OCI-LY3 (cell line): ENCODE measurements around the gene RUBCN.

ENCODE experiments used
- H2AFZ ChIP-seq: fragments of 200-600, 300-600 bp; shearing (Covaris generic); 2 replicates; pipeline ENCODE4 v1.6.0; 2014; ENCODE audit warnings: antibody characterized with exemption, low read depth, low read length
- H3K27ac ChIP-seq: fragments of 200-600, 300-600 bp; sonication (generic); 2 replicates; pipeline ENCODE4 v1.5.1; 2014; ENCODE audit warnings: mild to moderate bottlenecking, low read length, moderate library complexity, mixed read lengths
- H3K27me3 ChIP-seq: fragments of 200-600, 300-600 bp; sonication (generic); 2 replicates; pipeline ENCODE4 v1.6.1; 2014; ENCODE audit warnings: low read depth, low read length, mixed read lengths
- H3K36me3 ChIP-seq: fragments of 200-600, 300-600 bp; sonication (generic); replicated peaks from 2 replicates; pipeline ENCODE3; 2014; ENCODE audit warnings: low read depth, low read length, mixed read lengths
- H3K4me1 ChIP-seq: fragments of 300-600, 200-600 bp; sonication (generic); 2 replicates; pipeline ENCODE4 v1.6.1; 2014; ENCODE audit warnings: low read length, mixed read lengths
- H3K4me2 ChIP-seq: fragments of 200-600, 300-600 bp; sonication (generic); 2 replicates; pipeline ENCODE4 v1.6.1; 2014; ENCODE audit warnings: low read length, mixed read lengths
- H3K4me3 ChIP-seq: fragments of 300-600, 200-600 bp; sonication (generic); 2 replicates; pipeline ENCODE4 v1.5.1; 2014; ENCODE audit warnings: antibody characterized with exemption, mild to moderate bottlenecking, low read length, moderate library complexity
- H3K79me2 ChIP-seq: fragments of 300-600, 200-600 bp; shearing (Covaris generic); 2 replicates; pipeline ENCODE4 v1.6.1; 2014; ENCODE audit warnings: mild to moderate bottlenecking, low read length, mixed read lengths
- H3K9ac ChIP-seq: fragments of 300-600, 200-600 bp; shearing (Covaris generic); 2 replicates; pipeline ENCODE4 v1.6.0; 2014; ENCODE audit warnings: mild to moderate bottlenecking, low read length, moderate library complexity
- H3K9me3 ChIP-seq: fragments of 200-600, 300-600 bp; shearing (Covaris generic); 2 replicates; pipeline ENCODE4 v1.6.1; 2014; ENCODE audit warnings: low read length, mixed read lengths; ENCODE audit not compliant: insufficient read depth
- H4K20me1 ChIP-seq: fragments of 200-600, 300-600 bp; sonication (generic); 2 replicates; pipeline ENCODE4 v1.6.1; 2016; ENCODE audit warnings: low read length, mixed read lengths; ENCODE audit not compliant: insufficient read depth
- EZH2phosphoT487 ChIP-seq: fragments of 200-600 bp; shearing (Covaris generic); IDR thresholded peaks from 2 replicates; pipeline ENCODE4 v1.6.1; 2018; ENCODE audit warnings: antibody characterized with exemption, mixed run types, low read depth
- TF ChIP-seq, protein P1 (sequence below): fragments of 200-600, 300-600 bp; sonication (generic); IDR thresholded peaks from 2 replicates; pipeline ENCODE4 v1.5.1; 2014; ENCODE audit warnings: antibody characterized with exemption, low read length, low read depth

The RUBCN gene

GRCh38 chr3:197736491-197737318 is at the start of gene RUBCN:
Gene RUBCN (minus strand): TSS chr3:197736904. CDS start chr3:197736719, 185 bp downstream.
- Histone ChIP-seq H3K79me2 (peaks cover 41% of the 10 kb centered on the region), H3K4me3 (peak within 1 kb of the TSS; percentile 99), H2AFZ (peak within 1 kb of the TSS; percentile 98), H3K4me1 (peaks cover 47% of the 10 kb centered on the region), H4K20me1 (peaks cover 7% of the 10 kb centered on the region; the same call in 1 of the 2 replicates), H3K4me2 (peak within 1 kb of the TSS; percentile 82), H3K27ac (peak within 1 kb of the TSS; percentile 96), H3K27me3 (no peaks in the 10 kb centered on the region), H3K9ac (peak within 1 kb of the TSS; percentile 99), H3K36me3 (peaks cover 21% of the 10 kb centered on the region), H3K9me3 (no peaks in the 10 kb centered on the region)
- no peak for TF ChIP-seq EZH2phosphoT487
- TF ChIP-seq, protein P1, sequence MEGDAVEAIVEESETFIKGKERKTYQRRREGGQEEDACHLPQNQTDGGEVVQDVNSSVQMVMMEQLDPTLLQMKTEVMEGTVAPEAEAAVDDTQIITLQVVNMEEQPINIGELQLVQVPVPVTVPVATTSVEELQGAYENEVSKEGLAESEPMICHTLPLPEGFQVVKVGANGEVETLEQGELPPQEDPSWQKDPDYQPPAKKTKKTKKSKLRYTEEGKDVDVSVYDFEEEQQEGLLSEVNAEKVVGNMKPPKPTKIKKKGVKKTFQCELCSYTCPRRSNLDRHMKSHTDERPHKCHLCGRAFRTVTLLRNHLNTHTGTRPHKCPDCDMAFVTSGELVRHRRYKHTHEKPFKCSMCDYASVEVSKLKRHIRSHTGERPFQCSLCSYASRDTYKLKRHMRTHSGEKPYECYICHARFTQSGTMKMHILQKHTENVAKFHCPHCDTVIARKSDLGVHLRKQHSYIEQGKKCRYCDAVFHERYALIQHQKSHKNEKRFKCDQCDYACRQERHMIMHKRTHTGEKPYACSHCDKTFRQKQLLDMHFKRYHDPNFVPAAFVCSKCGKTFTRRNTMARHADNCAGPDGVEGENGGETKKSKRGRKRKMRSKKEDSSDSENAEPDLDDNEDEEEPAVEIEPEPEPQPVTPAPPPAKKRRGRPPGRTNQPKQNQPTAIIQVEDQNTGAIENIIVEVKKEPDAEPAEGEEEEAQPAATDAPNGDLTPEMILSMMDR, result no peak

GRCh38 chr3:197784019-197784585 is 47.4 kb upstream of the RUBCN start:
- no peak overlapping the region for H3K4me3 ChIP-seq

DNA sequence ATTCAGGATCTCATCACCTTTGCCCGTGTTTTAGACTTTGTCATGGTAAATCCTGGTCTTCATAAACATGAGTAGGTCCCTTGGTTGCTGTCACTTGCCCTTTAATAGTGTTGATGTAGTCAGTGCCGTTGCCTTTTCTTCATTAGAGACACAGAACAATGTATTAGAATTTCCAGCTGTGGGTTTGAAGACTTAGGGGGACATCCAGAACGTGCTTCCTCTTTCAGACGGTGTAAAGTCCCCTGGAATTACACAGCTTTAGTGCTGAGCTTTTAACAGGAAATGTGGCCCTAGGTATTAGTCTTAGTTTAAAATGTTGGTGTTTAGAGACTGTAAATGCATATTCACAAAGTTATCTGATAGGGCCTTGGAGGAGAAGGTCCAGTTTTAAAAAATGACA is 45.5 kb upstream of the RUBCN start:
- TF ChIP-seq, protein P1, result no peak
- no peak for TF ChIP-seq EZH2phosphoT487
- Histone ChIP-seq H3K36me3 (peaks cover 22% of the 10 kb centered on the region), H3K79me2 (no peaks in the 10 kb centered on the region), H3K27ac (peak overlapping the region; percentile 9; the same call in 1 of the 2 replicates), H4K20me1 (no peaks in the 10 kb centered on the region), H3K4me3 (no peak overlapping the region), H3K9ac (no peak overlapping the region), H2AFZ (no peak overlapping the region), H3K27me3 (no peaks in the 10 kb centered on the region), H3K4me2 (peak overlapping the region; percentile 12), H3K9me3 (no peaks in the 10 kb centered on the region), H3K4me1 (peaks cover 15% of the 10 kb centered on the region)

More at GRCh38 chr3:197784019-197784585, 47.4 kb upstream of the RUBCN start:
- H2AFZ ChIP-seq, result no peak overlapping the region
- H3K36me3 ChIP-seq, result peaks cover 13% of the 10 kb centered on the region
- peaks cover 15% of the 10 kb centered on the region for H3K4me1 ChIP-seq
- H3K9ac ChIP-seq, result no peak overlapping the region
- no peaks in the 10 kb centered on the region for H4K20me1 ChIP-seq
- no peak overlapping the region for H3K27ac ChIP-seq
- no peaks in the 10 kb centered on the region for H3K27me3 ChIP-seq
- H3K79me2 ChIP-seq, result no peaks in the 10 kb centered on the region
- TF ChIP-seq EZH2phosphoT487, result no peak
- TF ChIP-seq, protein P1, result no peak
- H3K4me2 ChIP-seq, result no peak overlapping the region
- H3K9me3 ChIP-seq, result no peaks in the 10 kb centered on the region

DNA sequence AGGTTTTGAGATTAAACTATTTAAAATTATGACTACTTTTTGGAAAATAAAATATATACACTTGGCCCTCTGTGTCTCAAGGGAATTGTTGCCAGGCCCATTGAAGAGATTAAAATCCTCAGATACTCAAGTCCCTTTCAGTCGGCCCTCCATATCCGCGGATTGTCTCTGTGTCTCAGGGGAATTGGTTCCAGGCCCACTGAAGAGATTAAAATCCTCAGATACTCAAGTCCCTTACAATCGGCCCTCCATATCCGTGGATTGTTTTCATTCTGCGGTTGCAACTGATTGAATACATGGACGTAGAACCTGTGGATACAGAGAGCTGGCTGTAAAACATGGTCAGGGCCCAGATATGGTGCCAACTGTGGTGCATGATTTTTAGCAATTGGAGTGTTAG is 38.6 kb upstream of the RUBCN start:
- Histone ChIP-seq H3K79me2 (no peaks in the 10 kb centered on the region), H3K36me3 (peaks cover 34% of the 10 kb centered on the region), H4K20me1 (no peaks in the 10 kb centered on the region), H3K9ac (no peak overlapping the region), H3K4me3 (no peak overlapping the region), H3K27me3 (no peaks in the 10 kb centered on the region), H3K9me3 (no peaks in the 10 kb centered on the region), H2AFZ (no peak overlapping the region), H3K27ac (no peak overlapping the region), H3K4me1 (no peaks in the 10 kb centered on the region), H3K4me2 (no peak overlapping the region)
- TF ChIP-seq EZH2phosphoT487, result no peak
- TF ChIP-seq, protein P1, result no peak
